Stimulated activated CD4-positive, alpha-beta T cell treated with anti-CD3 and anti-CD28 coated beads, Interleukin-15, amount 100 ng/mL, for 48 hours (primary cell): ENCODE measurements around the gene JMJD6.

Experiments
- DNase-seq, 2 donors: peaks; one replicate each; pipeline ENCODE4 v3.0.0-alpha.2; 2020; ENCODE audit warnings: low read depth in 2 of 2

JMJD6 gene

DNA sequence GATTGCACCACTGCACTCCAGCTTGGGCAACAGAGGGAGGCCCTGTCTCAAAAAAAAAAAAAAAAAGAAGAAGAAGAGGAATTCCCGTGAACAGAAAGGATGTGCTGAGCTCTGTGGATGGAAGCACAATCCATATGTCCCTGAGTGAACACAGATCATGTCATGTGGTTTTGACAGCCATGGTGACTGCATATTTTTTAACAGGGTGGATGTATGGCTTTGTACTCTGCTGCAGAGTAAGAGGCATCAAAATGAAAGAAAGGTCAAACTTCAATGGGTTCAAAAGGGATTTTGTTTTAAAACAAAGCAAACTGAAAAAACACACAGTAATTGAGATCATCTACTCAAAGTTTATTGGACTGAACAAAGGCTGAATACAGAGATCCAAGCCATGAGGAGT, 47.2 kb downstream of the JMJD6 start:
- no peak for DNase-seq

GRCh38 chr17:76678330-76678729, 48.1 kb downstream of the JMJD6 start:
- no peak for DNase-seq

DNA sequence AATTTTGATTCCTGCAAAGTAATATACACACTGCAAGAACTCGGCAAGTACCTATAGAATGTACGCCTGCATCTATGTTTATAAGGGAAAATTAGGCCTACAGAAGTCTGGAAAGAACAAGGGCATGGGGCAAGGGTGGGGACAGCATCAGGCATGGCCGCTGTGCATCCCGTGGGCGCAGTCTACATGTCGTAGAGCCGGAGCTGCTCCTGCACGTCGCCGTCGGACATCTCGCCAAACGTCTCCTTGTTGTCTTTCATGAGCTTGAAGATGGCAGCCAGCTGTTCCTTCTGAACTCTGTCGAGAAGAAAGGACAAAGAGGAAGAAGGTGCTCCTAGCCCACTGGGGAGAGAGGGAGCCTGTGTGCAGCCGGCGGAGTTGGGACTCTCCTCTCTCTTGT, 49.0 kb downstream of the JMJD6 start:
- DNase-seq, result no peak

DNA sequence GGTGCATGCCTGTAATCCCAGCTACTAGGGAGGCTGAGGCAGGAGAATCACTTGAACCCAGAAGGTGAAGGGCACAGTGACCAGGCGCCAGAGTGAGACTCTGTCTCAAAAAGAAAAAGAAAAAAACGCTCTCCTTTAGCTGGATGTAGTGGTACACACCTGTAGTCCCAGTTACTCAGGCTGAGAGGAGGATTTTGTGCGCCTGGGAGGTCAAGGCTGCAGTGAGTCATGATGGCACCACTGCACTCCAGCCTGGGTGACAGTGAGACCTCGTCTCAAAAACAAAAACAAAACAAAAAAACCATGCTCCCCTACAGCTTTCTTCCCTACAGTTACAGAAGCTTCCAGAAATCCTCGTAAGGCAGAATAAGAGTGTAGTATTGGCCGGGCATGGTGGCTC, 49.8 kb downstream of the JMJD6 start:
- no peak for DNase-seq

DNA sequence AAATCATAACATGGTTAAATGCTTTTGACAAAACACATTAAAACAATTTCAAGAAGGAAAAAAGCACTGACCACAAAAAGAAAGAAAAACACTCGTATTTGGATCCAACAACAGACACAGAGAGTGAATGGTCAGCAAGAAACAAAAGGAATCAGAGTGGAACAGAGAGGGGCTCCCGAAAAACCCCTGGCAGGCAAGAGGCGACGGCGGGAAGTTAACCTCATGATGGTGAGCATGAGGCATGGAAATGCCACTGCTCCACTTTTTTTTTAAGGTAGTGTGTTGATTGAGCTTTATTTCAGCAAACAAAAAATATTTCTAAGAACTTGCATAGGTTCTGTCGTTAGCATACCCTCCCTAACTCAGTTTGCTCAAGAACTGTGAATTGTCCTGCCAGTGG, 50.8 kb downstream of the JMJD6 start:
- DNase-seq, result no peak

DNA sequence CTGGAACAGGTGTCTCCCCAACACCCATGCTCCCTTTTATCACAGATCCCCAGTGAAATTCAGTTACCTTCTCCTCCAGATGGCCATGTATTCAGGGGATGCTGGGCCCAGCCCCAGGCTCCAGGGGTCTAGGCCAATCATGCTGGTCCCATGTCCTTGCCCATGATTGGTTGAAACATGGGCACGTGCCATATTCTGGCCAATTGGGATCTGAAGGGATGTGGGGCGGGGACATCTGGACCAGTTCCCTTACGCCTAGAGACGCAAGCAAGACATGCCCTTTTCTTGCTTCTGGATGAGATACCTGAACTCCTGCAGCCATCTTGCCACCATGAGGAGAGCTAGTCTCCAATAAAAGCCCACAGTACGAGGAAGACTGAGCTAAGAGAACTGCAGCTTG, 51.8 kb downstream of the JMJD6 start:
- DNase-seq, result no peak

DNA sequence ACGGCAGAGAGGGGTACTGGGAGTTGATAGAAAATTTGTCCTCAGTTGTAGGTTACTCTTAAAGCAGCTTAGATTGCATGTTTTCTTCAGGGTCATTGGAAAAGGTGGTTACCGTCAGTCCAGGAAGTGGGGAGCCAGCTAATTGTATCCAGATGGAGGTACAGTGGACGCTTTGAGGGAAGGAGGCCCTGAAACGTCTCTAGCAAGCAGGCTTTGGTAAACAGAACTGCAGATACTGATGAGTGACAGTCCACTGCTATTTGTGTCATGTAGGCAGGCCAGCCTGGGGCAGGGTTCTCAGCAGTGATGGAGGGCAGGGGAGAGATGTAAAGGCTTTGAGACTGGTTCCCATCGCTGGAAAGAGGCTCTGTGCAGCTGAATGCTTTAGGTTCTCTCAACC, 52.7 kb downstream of the JMJD6 start:
- no peak for DNase-seq

GRCh38 chr17:76672892-76673291, 53.5 kb downstream of the JMJD6 start:
- no peak for DNase-seq

- DNase-seq, result no peak
Observed at GRCh38 chr17:76672270-76672851, 54.0 kb downstream of the JMJD6 start.

DNA sequence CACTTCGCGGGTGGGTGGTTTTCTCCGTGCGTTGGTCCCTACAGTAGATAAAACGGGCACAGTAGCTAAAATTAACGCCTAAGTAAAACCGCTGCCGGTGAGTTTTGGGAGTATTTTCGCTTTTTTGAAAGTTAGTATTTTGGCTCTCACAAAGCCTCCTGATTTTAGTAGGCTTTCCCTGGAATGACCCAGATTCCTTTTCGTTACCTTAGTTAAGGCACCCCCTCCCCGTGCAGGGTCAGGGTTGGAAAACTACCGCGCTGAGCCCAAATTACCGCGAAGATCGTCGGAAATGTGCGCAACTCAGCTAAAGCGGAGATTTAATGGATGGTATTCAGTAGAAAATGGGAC, 54.5 kb downstream of the JMJD6 start:
- no peak for DNase-seq

DNA sequence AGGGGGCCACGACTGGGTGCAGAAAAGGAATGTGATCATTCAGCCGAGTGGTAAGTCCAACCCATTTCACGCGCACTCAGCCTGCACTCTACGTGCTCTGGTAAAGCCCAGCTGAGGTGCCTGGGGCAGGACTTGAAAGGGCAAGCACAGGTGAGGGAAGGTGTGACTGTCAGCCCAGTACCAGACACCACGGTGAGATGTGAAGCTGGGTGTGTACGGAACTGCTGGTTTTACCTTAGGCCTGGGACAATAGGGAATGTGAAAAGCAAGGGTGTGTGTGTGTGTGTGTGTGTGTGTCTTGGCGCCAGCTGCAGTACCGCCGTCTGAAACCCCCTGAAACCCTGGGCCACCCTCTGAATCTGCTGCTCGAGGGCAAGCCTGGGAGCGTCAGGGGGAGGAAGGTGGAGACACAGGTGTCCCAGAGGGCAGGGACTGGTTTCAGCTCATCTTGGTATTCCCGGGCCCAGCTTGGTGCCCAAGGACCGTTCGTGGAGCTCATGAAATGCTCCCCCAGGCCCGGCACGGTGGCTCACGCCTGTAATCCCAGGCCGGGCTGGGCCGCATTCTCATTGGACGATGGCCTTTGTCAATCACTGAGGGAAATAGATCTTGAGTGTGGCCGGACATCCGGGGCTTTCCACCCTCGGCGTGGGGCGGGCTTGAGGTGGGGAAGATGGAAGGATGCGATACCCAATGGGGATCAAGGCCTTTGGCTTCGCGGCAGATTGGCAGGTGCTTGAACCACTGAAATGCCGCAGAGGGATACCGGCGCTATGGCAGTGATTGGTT, 55.1 kb downstream of the JMJD6 start:
- peak; percentile 99 to 100 for DNase-seq

DNA sequence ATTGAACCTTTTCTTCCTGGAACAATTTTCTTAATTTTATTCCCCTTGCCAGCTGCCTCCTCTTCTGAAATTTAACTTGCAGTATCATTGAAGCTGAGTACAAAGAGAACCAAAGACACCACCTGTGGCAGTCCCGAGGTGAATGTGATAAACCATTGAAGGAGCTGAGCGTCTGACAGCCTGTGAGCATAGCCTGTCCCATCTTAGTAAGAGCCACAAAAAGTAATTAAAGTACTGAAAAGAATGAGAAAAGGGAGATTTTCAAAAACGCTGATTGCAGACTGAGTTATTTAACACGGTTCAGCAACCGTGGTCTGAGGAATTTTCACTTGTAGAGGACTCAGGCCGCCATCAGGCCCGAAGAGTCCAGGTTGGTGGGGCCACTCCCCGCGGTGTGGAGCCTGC, 55.7 kb downstream of the JMJD6 start:
- no peak for DNase-seq

- no peak for DNase-seq
Observed at GRCh38 chr17:76670020-76670717, 56.2 kb downstream of the JMJD6 start.
